ENCODE data around the gene DGKZ. TPM values are rescaled to one million over a fixed set of nuclear protein-coding genes. Genes with fewer than 3 reads are reported as not detected.
A peak's percentile ranks its signal among the peaks of the same experiment; 100 is the strongest.

Gene DGKZ
- total and polyA plus RNA-seq, 2 experiments from 2014 or later: 45.1 to 170 TPM

GRCh38 chr11:46391186-46391577, 43.9 kb downstream of the DGKZ start:
- Mint-ChIP-seq H3K36me3 (ENCODE audit: low read depth) (no peaks in the 10 kb centered on the region; the same call in 2 of the 3 replicates), H3K4me1 (peaks cover 30% of the 10 kb centered on the region), H3K9me3 (no peaks in the 10 kb centered on the region; the same call in 1 of the 3 replicates), H3K27me3 (ENCODE audit: insufficient read depth, low read depth, poor library complexity) (peaks cover 58% of the 10 kb centered on the region), H3K4me3 (no peak overlapping the region; the same call in 2 of the 3 replicates), H3K27ac (no peak overlapping the region)
- DNase-seq (ENCODE audit: low spot score) (no peak), ATAC-seq (no peak)
- peaks cover 28% of the 10 kb centered on the region for H3K4me1 ChIP-seq (ENCODE audit: insufficient read depth)
- TF ChIP-seq POLR2AphosphoS5 (IDR thresholded peaks at IDR 0.05; ENCODE audit: low read depth) (no peak), STAT1 (IDR thresholded peaks at IDR 0.05; ENCODE audit: unreplicated experiment) (no peak), ZNF331 (CRISPR knock-in tag; IDR thresholded peaks at IDR 0.05; ENCODE audit: low read depth) (no peak), NANOG (IDR thresholded peaks at IDR 0.05; ENCODE audit: borderline replicate concordance) (no peak), ZNF462 (CRISPR knock-in tag; IDR thresholded peaks at IDR 0.05) (no peak), ZNF114 (CRISPR knock-in tag; IDR thresholded peaks at IDR 0.05) (no peak), CREB1 (CRISPR knock-in tag; IDR thresholded peaks at IDR 0.05; ENCODE audit: low read depth) (no peak), ETS1 (IDR thresholded peaks at IDR 0.05) (no peak), CTCF (conservative IDR thresholded peaks at IDR 0.05; ENCODE audit: low read depth in 2 of 2) (no peak), JUNB (IDR thresholded peaks at IDR 0.05; ENCODE audit: unreplicated experiment) (no peak), EZH2phosphoT487 (IDR thresholded peaks at IDR 0.05; ENCODE audit: unreplicated experiment) (no peak), EZH2 (IDR thresholded peaks at IDR 0.05; ENCODE audit: low read depth, unreplicated experiment) (no peak)
- TF ChIP-seq, protein P1, sequence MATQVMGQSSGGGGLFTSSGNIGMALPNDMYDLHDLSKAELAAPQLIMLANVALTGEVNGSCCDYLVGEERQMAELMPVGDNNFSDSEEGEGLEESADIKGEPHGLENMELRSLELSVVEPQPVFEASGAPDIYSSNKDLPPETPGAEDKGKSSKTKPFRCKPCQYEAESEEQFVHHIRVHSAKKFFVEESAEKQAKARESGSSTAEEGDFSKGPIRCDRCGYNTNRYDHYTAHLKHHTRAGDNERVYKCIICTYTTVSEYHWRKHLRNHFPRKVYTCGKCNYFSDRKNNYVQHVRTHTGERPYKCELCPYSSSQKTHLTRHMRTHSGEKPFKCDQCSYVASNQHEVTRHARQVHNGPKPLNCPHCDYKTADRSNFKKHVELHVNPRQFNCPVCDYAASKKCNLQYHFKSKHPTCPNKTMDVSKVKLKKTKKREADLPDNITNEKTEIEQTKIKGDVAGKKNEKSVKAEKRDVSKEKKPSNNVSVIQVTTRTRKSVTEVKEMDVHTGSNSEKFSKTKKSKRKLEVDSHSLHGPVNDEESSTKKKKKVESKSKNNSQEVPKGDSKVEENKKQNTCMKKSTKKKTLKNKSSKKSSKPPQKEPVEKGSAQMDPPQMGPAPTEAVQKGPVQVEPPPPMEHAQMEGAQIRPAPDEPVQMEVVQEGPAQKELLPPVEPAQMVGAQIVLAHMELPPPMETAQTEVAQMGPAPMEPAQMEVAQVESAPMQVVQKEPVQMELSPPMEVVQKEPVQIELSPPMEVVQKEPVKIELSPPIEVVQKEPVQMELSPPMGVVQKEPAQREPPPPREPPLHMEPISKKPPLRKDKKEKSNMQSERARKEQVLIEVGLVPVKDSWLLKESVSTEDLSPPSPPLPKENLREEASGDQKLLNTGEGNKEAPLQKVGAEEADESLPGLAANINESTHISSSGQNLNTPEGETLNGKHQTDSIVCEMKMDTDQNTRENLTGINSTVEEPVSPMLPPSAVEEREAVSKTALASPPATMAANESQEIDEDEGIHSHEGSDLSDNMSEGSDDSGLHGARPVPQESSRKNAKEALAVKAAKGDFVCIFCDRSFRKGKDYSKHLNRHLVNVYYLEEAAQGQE (IDR thresholded peaks at IDR 0.05; ENCODE audit: unreplicated experiment): no peak
- H4K20me1 ChIP-seq (replicated peaks; ENCODE audit: insufficient read depth): peaks cover 7% of the 10 kb centered on the region
- peaks cover 18% of the 10 kb centered on the region for H3F3A ChIP-seq (replicated peaks; ENCODE audit: low read depth)
- H3K27ac ChIP-seq (ENCODE audit: low read depth): no peak overlapping the region
- H3K4me3 ChIP-seq: peak overlapping the region; percentile 76
- H3K27me3 ChIP-seq (ENCODE audit: insufficient read depth): peaks cover 63% of the 10 kb centered on the region
- no peaks in the 10 kb centered on the region for H3K9me2 ChIP-seq (ENCODE audit: insufficient read depth)
- peak overlapping the region; percentile 88 for H3K4me2 ChIP-seq
- no peak overlapping the region for H2AFZ ChIP-seq
- no peaks in the 10 kb centered on the region for H3K79me2 ChIP-seq (replicated peaks; ENCODE audit: insufficient read depth)
- no peaks in the 10 kb centered on the region for H3K36me3 ChIP-seq (ENCODE audit: insufficient read depth)

Data from GM23338 (cell line).